Measurements from ENCODE around the gene PCSK2.
"Not testable (repeated sequence)": the region's sequence is repeated elsewhere in the genome, so short reads cannot be mapped to it uniquely, and the experiment has no call there.

Gene PCSK2

GRCh38 chr20:17226410-17227218 lies at the start of gene PCSK2:
TSS of gene PCSK2 (plus strand) at chr20:17227040. CDS start at chr20:17227306, 266 bp downstream.
- no peak for DNase-seq

GRCh38 chr20:17177341-17177740 lies 49.5 kb upstream of the PCSK2 start:
- no peak for DNase-seq

- no peak for DNase-seq
Observed at GRCh38 chr20:17179840-17180239, 47.0 kb upstream of the PCSK2 start.

GRCh38 chr20:17189976-17190695 lies 36.7 kb upstream of the PCSK2 start:
- no peak for DNase-seq

GRCh38 chr20:17197041-17197440 lies 29.8 kb upstream of the PCSK2 start:
- DNase-seq: no peak

GRCh38 chr20:17202030-17202429 lies 24.8 kb upstream of the PCSK2 start:
- DNase-seq: no peak

GRCh38 chr20:17202673-17203072 lies 24.2 kb upstream of the PCSK2 start:
- no peak for DNase-seq

- DNase-seq: no peak
Observed at GRCh38 chr20:17205084-17205813, 21.6 kb upstream of the PCSK2 start.

GRCh38 chr20:17210387-17210786 lies 16.5 kb upstream of the PCSK2 start:
- DNase-seq: no peak

- no peak for DNase-seq
Observed at GRCh38 chr20:17210983-17211382, 15.9 kb upstream of the PCSK2 start.

- no peak for DNase-seq
Observed at GRCh38 chr20:17215167-17215566, 11.7 kb upstream of the PCSK2 start.

GRCh38 chr20:17219856-17220255 lies 7.0 kb upstream of the PCSK2 start:
- DNase-seq: not testable (repeated sequence)

GRCh38 chr20:17223553-17223952 lies 3.3 kb upstream of the PCSK2 start:
- DNase-seq: no peak

GRCh38 chr20:17225851-17226409 lies 910 bp upstream of the PCSK2 start:
- no peak for DNase-seq

GRCh38 chr20:17227219-17227575 lies 357 bp downstream of the PCSK2 start:
- no peak for DNase-seq

- DNase-seq: no peak
Observed at GRCh38 chr20:17227669-17228623, 1.1 kb downstream of the PCSK2 start.

GRCh38 chr20:17228624-17229061 lies 1.8 kb downstream of the PCSK2 start:
- no peak for DNase-seq

- DNase-seq: no peak
Observed at GRCh38 chr20:17229256-17229655, 2.4 kb downstream of the PCSK2 start.

- no peak for DNase-seq
Observed at GRCh38 chr20:17233626-17234025, 6.8 kb downstream of the PCSK2 start.

- DNase-seq: no peak
Observed at GRCh38 chr20:17236766-17237165, 9.9 kb downstream of the PCSK2 start.

GRCh38 chr20:17248224-17248623 lies 21.4 kb downstream of the PCSK2 start:
- no peak for DNase-seq

- DNase-seq: no peak
Observed at GRCh38 chr20:17262786-17263185, 35.9 kb downstream of the PCSK2 start.

Data from CD4-positive, alpha-beta T cell treated with Interleukin-6 for 4 hours (primary cell).